ENCODE results near the gene CDK8.
"Not testable (repeated sequence)": the region's sequence is repeated elsewhere in the genome, so short reads cannot be mapped to it uniquely, and the experiment has no call there.

Gene CDK8

GRCh38 chr13:26253787-26254582 is at the start of gene CDK8:
Gene CDK8 (plus strand): TSS chr13:26254129. CDS start chr13:26254642, 513 bp downstream.
- DNase-seq: peak; percentile 77

DNA sequence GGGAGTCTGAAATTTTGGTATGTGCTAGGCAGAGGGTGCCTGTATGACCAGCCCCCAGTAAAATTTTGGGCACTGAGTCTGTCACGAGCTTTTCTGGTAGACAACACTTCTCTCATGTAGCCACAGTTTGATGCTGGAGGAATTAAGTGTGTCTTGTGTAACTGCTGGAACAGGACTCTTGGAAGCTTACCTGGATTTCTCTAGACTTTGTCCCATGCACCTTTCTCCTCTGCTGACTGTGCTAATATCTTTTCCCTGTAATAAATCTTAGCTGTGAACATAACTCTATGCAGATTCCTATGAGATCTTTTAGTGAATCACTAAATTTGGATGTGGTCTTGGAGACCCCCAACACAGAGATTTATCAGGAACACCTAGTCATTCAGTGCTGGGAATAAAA is 45.6 kb upstream of the CDK8 start:
- DNase-seq: no peak

DNA sequence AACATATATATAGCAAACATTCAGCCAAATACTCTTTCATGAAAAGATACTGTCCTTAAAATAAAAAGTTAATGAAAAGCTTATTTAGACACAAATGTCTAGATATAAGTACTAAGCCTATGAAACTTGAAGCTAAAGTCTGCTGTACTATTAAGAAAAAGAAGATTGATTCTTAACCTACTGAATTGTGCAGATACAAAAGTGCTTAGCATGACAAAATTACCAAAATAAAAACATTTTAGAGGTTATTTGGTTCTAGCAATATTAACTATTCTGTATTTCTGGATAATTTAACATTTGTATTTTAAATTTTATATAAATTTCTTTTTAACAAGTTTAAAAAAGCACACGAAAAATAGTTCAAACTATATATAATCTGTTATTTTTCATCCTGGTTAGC is 40.6 kb upstream of the CDK8 start:
- DNase-seq: no peak

DNA sequence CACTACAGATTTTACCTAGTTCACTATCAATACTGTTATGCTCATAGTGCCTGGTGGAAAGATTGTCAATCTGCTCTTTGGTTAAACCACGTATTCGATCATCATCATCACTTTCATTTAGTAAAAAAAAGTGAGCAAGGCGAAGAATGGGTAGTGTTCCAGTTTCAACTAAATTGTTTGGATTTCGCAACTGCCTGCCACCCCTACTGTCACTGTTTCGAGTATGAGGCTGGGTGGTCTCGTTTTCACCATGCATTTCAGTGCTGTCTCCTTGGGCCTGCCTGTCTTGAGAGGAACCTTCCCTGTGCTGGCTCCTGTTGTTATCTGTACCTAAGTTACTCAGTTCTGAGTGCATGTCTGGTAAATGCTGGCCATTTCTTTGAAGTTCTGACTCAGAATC is 39.9 kb upstream of the CDK8 start:
- no peak for DNase-seq

DNA sequence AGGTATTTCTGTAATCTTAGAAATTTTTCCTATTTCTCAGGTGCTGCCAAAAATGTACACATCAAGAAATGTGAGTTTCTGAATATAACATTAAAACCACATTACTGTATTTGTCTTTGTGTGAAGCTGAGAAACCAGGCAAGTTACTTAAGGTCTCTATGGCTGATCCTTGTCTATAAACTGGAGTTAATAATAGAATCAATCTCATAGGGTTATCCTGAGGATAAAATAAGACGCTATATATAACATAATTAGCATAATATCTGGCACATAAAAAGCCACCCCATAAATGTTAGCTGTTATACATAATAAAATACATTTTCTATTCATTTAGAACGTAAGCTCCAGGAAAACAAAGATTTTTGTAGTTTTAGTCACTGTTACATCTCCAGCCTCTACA is 37.9 kb upstream of the CDK8 start:
- no peak for DNase-seq

GRCh38 chr13:26219726-26220125 is 34.2 kb upstream of the CDK8 start:
- DNase-seq: no peak

DNA sequence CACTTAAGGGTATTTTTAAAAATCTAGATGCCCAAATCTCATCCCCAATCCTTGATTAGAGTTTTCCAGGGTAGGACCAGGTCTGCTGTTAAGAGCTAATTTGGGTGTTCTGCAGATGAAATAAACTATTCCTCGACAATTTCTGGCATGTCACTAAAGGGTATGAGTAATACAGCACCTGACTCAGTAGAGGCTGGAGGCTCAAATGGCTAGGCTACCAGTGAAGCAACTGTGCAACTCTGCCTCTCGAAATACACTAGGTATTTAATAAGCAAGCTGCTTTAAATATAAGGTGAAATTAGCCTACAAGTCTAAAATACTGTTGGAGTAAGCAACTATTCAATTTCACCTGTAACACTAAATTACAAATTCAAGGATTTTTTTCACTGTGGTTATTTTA is 33.4 kb upstream of the CDK8 start:
- no peak for DNase-seq

DNA sequence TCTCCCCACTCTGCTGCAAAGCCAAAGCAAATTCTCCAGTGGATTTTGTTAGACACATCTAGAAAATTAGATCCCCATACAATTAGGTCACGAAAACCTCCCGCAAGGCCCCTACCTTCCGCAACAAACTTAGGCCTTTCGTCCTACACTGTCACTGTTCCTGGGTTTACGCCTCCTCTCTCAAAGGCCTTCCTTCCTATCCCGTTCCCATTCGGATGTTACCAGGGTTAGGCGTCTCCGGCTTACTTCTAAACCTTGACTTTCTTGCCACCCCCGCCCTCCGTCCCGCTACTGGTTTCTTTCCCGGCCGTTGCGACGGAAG is 32.6 kb upstream of the CDK8 start:
- DNase-seq: no peak

- peak; percentile 80 to 82 for DNase-seq
Measured at GRCh38 chr13:26221721-26222519, 32.0 kb upstream of the CDK8 start, which contains the start of gene RNF6. Gene RNF6 (minus strand): TSS chr13:26222314. CDS start chr13:26219649, 2,665 bp downstream.

- no peak for DNase-seq
Measured at GRCh38 chr13:26222520-26223046, 31.3 kb upstream of the CDK8 start.

GRCh38 chr13:26225896-26226617 is 27.9 kb upstream of the CDK8 start:
- DNase-seq: no peak

GRCh38 chr13:26227166-26227971 is 26.6 kb upstream of the CDK8 start:
- no peak for DNase-seq

GRCh38 chr13:26228096-26228495 is 25.8 kb upstream of the CDK8 start:
- DNase-seq: no peak

- no peak for DNase-seq
Measured at GRCh38 chr13:26229080-26229615, 24.8 kb upstream of the CDK8 start.

DNA sequence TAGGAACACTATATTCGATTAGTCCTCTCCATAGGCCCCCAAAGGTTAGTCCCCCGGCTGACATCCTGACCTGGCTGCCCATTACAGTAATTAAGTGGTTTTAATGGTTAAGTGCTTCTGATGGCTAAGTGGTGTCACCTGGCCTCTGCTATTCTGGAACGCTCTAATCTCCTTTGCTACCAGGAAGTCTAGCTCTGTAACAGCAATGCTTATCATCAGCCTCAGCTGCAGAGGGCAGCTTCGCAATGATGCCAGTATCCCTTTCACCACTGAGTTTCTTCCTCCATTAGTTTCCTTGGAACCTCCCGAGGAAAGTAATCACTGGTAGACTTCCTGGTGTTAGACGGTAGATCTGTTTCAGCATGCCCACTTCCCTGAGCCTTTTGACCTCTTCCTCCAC is 23.2 kb upstream of the CDK8 start:
- DNase-seq: no peak

DNA sequence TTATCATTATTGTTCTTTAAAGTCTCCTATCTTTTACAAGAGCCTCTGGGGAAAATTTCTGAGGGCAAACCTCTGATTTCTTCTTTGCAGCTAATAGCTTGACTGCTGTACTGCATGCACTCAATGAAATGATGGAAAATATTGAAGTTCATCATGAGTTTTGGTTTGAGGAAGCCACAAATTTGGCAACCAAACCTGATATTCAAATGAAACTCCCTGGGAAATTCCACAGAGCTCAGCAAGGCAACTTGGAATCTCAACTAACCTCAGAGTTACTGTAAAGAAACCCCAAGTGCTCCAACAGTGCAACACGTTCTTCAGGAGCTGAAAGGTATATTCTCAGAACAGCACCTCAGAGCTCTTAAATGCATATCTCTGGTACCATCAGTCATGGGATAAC is 17.6 kb upstream of the CDK8 start:
- DNase-seq: no peak

GRCh38 chr13:26246154-26246553 is 7.8 kb upstream of the CDK8 start:
- no peak for DNase-seq

- DNase-seq: no peak
Measured at GRCh38 chr13:26247011-26247410, 6.9 kb upstream of the CDK8 start.

GRCh38 chr13:26247608-26248007 is 6.3 kb upstream of the CDK8 start:
- DNase-seq: no peak

DNA sequence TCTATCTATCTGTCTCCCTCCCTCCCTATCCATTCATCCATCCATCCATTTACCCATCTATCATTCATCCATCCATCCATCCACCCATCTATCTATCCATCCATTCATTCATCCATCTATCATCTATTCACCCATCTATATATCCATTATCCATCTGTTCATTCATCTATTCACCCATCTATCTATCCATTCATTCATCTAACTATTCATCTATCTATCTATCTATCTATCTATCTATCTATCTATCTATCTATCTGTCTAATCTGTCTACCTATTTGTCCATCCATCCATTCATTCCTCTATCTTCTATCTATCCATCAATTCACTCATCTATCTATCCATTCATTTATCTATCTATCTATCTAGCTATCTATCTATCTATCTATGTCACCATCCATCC is 4.4 kb upstream of the CDK8 start:
- no peak for DNase-seq

- not testable (repeated sequence) for DNase-seq
Measured at GRCh38 chr13:26252006-26252405, 1.9 kb upstream of the CDK8 start.

DNA sequence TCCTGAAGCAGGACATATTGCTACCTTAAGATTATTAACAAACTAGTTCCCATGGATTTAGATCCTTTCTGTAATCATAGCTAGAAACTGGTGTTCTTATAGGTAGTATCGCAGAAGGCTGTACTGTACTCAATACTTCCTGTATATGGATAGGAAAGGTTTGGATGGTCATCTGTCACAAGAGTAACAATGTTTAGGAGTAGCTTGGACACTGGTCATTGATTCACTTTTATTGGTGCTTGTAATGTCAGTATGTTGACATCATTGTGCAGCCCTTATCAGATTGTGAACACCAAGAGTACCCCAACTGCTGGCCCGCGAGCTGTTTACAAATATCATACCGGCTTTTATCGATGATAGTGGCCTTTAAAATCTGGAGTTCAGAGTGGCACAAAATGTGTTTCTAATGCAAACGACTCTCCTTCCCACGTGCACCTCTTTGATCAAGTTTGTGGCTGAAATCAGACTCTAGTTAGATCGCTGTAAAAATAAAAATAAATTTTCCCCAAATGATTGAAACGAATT is 605 bp upstream of the CDK8 start:
- no peak for DNase-seq
